ENCODE measurements around the gene PIK3AP1.
"Not testable (repeated sequence)": the region's sequence is repeated elsewhere in the genome, so short reads cannot be mapped to it uniquely, and the experiment has no call there.

Gene PIK3AP1

GRCh38 chr10:96720422-96721206 is at the start of gene PIK3AP1:
Gene PIK3AP1, minus strand, starts transcription at chr10:96720514. Its CDS starts 120 bp downstream, at chr10:96720394.
- no peak for FAIRE-seq

GRCh38 chr10:96768136-96768535 is 47.8 kb upstream of the PIK3AP1 start:
- FAIRE-seq: no peak

- no peak for FAIRE-seq
These were observed 47.3 kb upstream of the PIK3AP1 start for GRCh38 chr10:96767611-96768010.

GRCh38 chr10:96765406-96766240 is 45.3 kb upstream of the PIK3AP1 start:
- FAIRE-seq: no peak

GRCh38 chr10:96764425-96765060 is 44.2 kb upstream of the PIK3AP1 start:
- FAIRE-seq: no peak

- no peak for FAIRE-seq
These were observed 38.1 kb upstream of the PIK3AP1 start for GRCh38 chr10:96758423-96758822.

- FAIRE-seq: no peak
These were observed 36.0 kb upstream of the PIK3AP1 start for GRCh38 chr10:96756111-96756903.

- no peak for FAIRE-seq
These were observed 33.6 kb upstream of the PIK3AP1 start for GRCh38 chr10:96753956-96754355.

- FAIRE-seq: no peak
These were observed 32.1 kb upstream of the PIK3AP1 start for GRCh38 chr10:96752375-96752774.

GRCh38 chr10:96750316-96750715 is 30.0 kb upstream of the PIK3AP1 start:
- FAIRE-seq: not testable (repeated sequence)

- no peak for FAIRE-seq
These were observed 27.6 kb upstream of the PIK3AP1 start for GRCh38 chr10:96747734-96748550.

GRCh38 chr10:96746503-96746902 is 26.2 kb upstream of the PIK3AP1 start:
- FAIRE-seq: no peak

- FAIRE-seq: no peak
These were observed 25.6 kb upstream of the PIK3AP1 start for GRCh38 chr10:96745950-96746349.

- FAIRE-seq: no peak
These were observed 23.8 kb upstream of the PIK3AP1 start for GRCh38 chr10:96743988-96744585.

GRCh38 chr10:96741557-96741956 is 21.2 kb upstream of the PIK3AP1 start:
- not testable (repeated sequence) for FAIRE-seq

GRCh38 chr10:96740579-96741281 is 20.4 kb upstream of the PIK3AP1 start:
- FAIRE-seq: no peak

GRCh38 chr10:96740141-96740540 is 19.8 kb upstream of the PIK3AP1 start:
- FAIRE-seq: no peak

GRCh38 chr10:96737307-96737902 is 17.1 kb upstream of the PIK3AP1 start:
- not testable (repeated sequence) for FAIRE-seq

GRCh38 chr10:96724621-96725020 is 4.3 kb upstream of the PIK3AP1 start:
- FAIRE-seq: no peak

- no peak for FAIRE-seq
These were observed 876 bp upstream of the PIK3AP1 start for GRCh38 chr10:96721207-96721572.
